Neural cell (in vitro differentiated cells): Measurements from ENCODE around the gene MAP3K20.

Experiments
- EP300 ChIP-seq: fragments of 450-650 bp; conservative IDR thresholded peaks from 2 replicates; pipeline ENCODE4 v1.6.1; 2014; ENCODE audit warnings: antibody characterized with exemption, mild to moderate bottlenecking, moderate library complexity; ENCODE audit not compliant: poor library complexity, severe bottlenecking
- EZH2 ChIP-seq: fragments of 200-600, 300-800 bp; shearing (Covaris generic), sonication (generic); IDR thresholded peaks from 2 replicates; pipeline ENCODE4 v1.6.1; 2014; ENCODE audit warnings: antibody characterized with exemption, low read length, borderline replicate concordance, mild to moderate bottlenecking; ENCODE audit not compliant: insufficient read depth, poor library complexity, severe bottlenecking
- POLR2AphosphoS5 ChIP-seq: IDR thresholded peaks from 2 replicates; pipeline ENCODE4 v1.6.1; 2012
- RAD21 ChIP-seq: fragments of 450-650 bp; conservative IDR thresholded peaks from 2 replicates; pipeline ENCODE4 v1.6.1; 2014; ENCODE audit warnings: antibody characterized with exemption, mild to moderate bottlenecking, moderate library complexity
- SMC3 ChIP-seq: fragments of 450-650 bp; conservative IDR thresholded peaks from 2 replicates; pipeline ENCODE4 v1.6.1; 2014; ENCODE audit warnings: antibody characterized with exemption, mild to moderate bottlenecking, moderate library complexity; ENCODE audit not compliant: poor library complexity
- TAF1 ChIP-seq: IDR thresholded peaks from 2 replicates; pipeline ENCODE4 v1.6.1; 2012; ENCODE audit warnings: low read depth
- TF ChIP-seq, protein P1 (sequence below): fragments of 450-650 bp; IDR thresholded peaks from 2 replicates; pipeline ENCODE4 v1.5.1; 2014; ENCODE audit warnings: antibody characterized with exemption, mild to moderate bottlenecking, moderate library complexity; ENCODE audit not compliant: poor library complexity, severe bottlenecking
- TF ChIP-seq, protein P2 (sequence below): IDR thresholded peaks from 2 replicates; pipeline ENCODE4 v1.6.1; 2012; ENCODE audit warnings: borderline replicate concordance

- no peak for TF ChIP-seq EZH2
- TF ChIP-seq, protein P1, sequence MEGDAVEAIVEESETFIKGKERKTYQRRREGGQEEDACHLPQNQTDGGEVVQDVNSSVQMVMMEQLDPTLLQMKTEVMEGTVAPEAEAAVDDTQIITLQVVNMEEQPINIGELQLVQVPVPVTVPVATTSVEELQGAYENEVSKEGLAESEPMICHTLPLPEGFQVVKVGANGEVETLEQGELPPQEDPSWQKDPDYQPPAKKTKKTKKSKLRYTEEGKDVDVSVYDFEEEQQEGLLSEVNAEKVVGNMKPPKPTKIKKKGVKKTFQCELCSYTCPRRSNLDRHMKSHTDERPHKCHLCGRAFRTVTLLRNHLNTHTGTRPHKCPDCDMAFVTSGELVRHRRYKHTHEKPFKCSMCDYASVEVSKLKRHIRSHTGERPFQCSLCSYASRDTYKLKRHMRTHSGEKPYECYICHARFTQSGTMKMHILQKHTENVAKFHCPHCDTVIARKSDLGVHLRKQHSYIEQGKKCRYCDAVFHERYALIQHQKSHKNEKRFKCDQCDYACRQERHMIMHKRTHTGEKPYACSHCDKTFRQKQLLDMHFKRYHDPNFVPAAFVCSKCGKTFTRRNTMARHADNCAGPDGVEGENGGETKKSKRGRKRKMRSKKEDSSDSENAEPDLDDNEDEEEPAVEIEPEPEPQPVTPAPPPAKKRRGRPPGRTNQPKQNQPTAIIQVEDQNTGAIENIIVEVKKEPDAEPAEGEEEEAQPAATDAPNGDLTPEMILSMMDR, result no peak
- no peak for TF ChIP-seq EP300
- TF ChIP-seq, protein P2, sequence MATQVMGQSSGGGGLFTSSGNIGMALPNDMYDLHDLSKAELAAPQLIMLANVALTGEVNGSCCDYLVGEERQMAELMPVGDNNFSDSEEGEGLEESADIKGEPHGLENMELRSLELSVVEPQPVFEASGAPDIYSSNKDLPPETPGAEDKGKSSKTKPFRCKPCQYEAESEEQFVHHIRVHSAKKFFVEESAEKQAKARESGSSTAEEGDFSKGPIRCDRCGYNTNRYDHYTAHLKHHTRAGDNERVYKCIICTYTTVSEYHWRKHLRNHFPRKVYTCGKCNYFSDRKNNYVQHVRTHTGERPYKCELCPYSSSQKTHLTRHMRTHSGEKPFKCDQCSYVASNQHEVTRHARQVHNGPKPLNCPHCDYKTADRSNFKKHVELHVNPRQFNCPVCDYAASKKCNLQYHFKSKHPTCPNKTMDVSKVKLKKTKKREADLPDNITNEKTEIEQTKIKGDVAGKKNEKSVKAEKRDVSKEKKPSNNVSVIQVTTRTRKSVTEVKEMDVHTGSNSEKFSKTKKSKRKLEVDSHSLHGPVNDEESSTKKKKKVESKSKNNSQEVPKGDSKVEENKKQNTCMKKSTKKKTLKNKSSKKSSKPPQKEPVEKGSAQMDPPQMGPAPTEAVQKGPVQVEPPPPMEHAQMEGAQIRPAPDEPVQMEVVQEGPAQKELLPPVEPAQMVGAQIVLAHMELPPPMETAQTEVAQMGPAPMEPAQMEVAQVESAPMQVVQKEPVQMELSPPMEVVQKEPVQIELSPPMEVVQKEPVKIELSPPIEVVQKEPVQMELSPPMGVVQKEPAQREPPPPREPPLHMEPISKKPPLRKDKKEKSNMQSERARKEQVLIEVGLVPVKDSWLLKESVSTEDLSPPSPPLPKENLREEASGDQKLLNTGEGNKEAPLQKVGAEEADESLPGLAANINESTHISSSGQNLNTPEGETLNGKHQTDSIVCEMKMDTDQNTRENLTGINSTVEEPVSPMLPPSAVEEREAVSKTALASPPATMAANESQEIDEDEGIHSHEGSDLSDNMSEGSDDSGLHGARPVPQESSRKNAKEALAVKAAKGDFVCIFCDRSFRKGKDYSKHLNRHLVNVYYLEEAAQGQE, result no peak
- TF ChIP-seq TAF1, result no peak
- TF ChIP-seq POLR2AphosphoS5, result no peak
- no peak for TF ChIP-seq RAD21
- TF ChIP-seq SMC3, result no peak
These were observed 25.8 kb upstream of the MAP3K20 start for GRCh38 chr2:173049831-173050230.
